Activated naive CD4-positive, alpha-beta T cell treated with anti-CD3 and anti-CD28 coated beads, Interleukin-2, amount 10 ng/mL, durations not matched to agents 7 days and 5 days (primary cell): Measurements from ENCODE around the gene UBASH3B.
A peak's percentile ranks its signal among the peaks of the same experiment; 100 is the strongest.
"Not testable (repeated sequence)": the region's sequence is repeated elsewhere in the genome, so short reads cannot be mapped to it uniquely, and the experiment has no call there.

ENCODE experiments used
- CTCF ChIA-PET: fragments of 350-600 bp; sonication (Branson Sonifier 250); formaldehyde crosslinking; loops from one replicate; lab custom pipeline; 2021; ENCODE audit warnings: antibody characterized with exemption; lab: Charles Lee
- DNase-seq: peaks from one replicate; pipeline ENCODE4 v3.0.0-alpha.2; 2020
- H3K27ac Mint-ChIP-seq: one replicate; pipeline ENCODE4 v1.8.0; 2021; ENCODE audit warnings: mild to moderate bottlenecking, moderate library complexity, mixed read lengths
- H3K27me3 Mint-ChIP-seq: one replicate; pipeline ENCODE4 v1.8.0; 2021; ENCODE audit warnings: mild to moderate bottlenecking, mixed read lengths
- H3K36me3 Mint-ChIP-seq: one replicate; pipeline ENCODE4 v1.8.0; 2021; ENCODE audit warnings: mixed read lengths
- H3K4me1 Mint-ChIP-seq: one replicate; pipeline ENCODE4 v1.8.0; 2021; ENCODE audit warnings: mixed read lengths
- H3K4me3 Mint-ChIP-seq: one replicate; pipeline ENCODE4 v1.8.0; 2021; ENCODE audit warnings: mild to moderate bottlenecking, moderate library complexity, mixed read lengths
- H3K9me3 Mint-ChIP-seq: one replicate; pipeline ENCODE4 v1.8.0; 2021; ENCODE audit warnings: mixed read lengths

UBASH3B gene, protein sequence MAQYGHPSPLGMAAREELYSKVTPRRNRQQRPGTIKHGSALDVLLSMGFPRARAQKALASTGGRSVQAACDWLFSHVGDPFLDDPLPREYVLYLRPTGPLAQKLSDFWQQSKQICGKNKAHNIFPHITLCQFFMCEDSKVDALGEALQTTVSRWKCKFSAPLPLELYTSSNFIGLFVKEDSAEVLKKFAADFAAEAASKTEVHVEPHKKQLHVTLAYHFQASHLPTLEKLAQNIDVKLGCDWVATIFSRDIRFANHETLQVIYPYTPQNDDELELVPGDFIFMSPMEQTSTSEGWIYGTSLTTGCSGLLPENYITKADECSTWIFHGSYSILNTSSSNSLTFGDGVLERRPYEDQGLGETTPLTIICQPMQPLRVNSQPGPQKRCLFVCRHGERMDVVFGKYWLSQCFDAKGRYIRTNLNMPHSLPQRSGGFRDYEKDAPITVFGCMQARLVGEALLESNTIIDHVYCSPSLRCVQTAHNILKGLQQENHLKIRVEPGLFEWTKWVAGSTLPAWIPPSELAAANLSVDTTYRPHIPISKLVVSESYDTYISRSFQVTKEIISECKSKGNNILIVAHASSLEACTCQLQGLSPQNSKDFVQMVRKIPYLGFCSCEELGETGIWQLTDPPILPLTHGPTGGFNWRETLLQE

DNA sequence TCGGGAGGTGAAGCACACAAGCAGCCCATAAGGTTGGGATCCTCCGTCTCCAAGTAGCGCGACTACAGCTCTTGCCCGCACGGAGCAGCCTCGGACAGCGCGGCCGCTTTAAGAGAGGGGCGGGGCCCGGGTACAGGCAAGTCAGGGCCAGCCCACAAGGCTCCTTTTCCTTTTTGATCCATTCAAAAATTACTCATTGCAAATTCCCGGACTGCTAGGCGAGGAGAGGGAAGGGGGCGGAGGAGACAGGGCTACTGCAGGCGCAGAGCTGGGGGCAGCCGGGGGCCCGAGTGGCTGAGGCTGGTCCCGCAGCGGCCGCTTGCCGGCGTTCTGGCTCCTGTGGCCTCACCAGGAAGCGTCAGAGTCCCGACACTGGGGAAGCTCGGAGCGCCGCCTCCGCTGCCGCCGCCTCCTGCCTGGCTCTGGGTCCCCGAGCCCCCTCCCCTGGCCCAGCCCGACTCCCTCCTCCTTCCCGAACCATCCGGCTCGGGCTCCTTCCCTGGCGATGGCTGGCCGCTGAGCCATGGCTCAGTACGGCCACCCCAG lies at the start of gene UBASH3B:
Gene UBASH3B, plus strand, starts transcription at position 196 of the 546 bp plus-strand sequence. Its CDS starts 328 bp downstream, at position 524.
- no peaks in the 10 kb centered on the region for H3K9me3 Mint-ChIP-seq
- peak; percentile 74 for DNase-seq
- peaks cover 23% of the 10 kb centered on the region for H3K4me1 Mint-ChIP-seq
- H3K27me3 Mint-ChIP-seq, result peaks cover 63% of the 10 kb centered on the region
- peaks cover 2% of the 10 kb centered on the region for H3K36me3 Mint-ChIP-seq
- H3K27ac Mint-ChIP-seq, result peak within 1 kb of the TSS; percentile 85
- CTCF ChIA-PET, result interaction anchor here (0.7 to 3.9 kb wide), 19 partner anchors 9 to 198 kb away, joined by 3 to 62 read pairs (median 4); no protein-coding TSS in a partner anchor
- H3K4me3 Mint-ChIP-seq, result peak within 1 kb of the TSS; percentile 92

- H3K9me3 Mint-ChIP-seq, H3K27me3 Mint-ChIP-seq, H3K27ac Mint-ChIP-seq, H3K4me3 Mint-ChIP-seq, H3K36me3 Mint-ChIP-seq, H3K4me1 Mint-ChIP-seq, DNase-seq, CTCF ChIA-PET: not testable (repeated sequence)
These were observed 48.4 kb upstream of the UBASH3B start for GRCh38 chr11:122607162-122607561.

DNA sequence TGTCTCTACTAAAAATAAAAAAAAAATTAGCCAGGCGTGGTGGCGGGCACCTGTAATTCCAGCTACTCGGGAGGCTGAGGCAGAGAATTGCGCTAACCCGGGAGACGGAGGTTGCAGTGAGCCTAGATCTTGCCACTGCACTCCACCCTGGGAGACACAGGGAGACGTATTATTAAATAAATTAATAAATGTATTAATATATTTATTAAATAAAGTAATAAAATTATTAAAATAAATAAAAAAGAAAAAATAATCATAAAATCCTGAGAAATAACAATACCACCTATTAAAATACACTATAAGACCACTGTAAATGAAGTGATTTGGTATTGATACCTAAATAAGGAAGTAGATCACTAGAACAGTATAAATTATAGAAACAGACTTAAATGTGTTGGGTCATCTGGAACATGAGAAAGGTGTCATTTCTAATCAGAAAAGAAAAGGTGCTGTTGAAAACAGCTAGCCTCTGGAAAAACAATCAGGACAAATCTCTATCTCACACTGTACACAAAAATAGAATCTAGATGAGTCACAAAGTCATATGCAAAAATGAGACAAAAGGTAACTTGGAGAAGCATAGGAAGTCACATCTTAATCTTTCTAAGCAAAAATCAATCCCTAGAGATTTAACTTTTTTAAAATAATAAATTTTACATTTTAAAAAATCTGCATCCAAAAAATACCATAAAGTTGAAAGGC lies 43.2 kb upstream of the UBASH3B start:
- Mint-ChIP-seq H3K27ac (no peak overlapping the region), H3K9me3 (no peaks in the 10 kb centered on the region), H3K4me1 (no peaks in the 10 kb centered on the region), H3K36me3 (no peaks in the 10 kb centered on the region), H3K4me3 (no peak overlapping the region), H3K27me3 (peaks cover 9% of the 10 kb centered on the region)
- CTCF ChIA-PET, result interaction anchor here (0.6 to 0.8 kb wide), 3 partner anchors 16 to 419 kb away, joined by 3 to 4 read pairs (median 3); no protein-coding TSS in a partner anchor
- no peak for DNase-seq

DNA sequence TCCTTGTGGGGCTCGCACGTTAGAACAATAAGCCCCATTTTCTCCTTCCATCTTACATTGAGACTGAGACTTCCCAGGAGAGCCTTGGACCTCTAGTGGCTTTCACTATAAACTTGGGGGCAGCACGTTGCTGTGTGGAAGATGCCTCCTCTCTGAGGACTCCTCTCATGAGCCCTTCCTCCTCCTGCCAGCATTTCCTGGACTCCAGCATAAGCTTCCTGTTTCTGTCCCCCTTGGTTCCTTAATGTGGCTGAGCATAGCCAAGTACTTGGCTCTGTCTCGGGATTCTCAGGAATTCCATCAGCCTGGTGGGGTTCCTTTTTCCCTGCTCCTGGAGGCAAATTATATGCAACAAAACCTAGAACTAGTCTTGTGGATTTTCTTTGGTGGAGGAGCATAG lies 38.8 kb upstream of the UBASH3B start:
- Mint-ChIP-seq H3K27me3 (peaks cover 9% of the 10 kb centered on the region), H3K36me3 (no peaks in the 10 kb centered on the region), H3K27ac (no peak overlapping the region), H3K4me1 (no peaks in the 10 kb centered on the region), H3K4me3 (no peak overlapping the region), H3K9me3 (no peaks in the 10 kb centered on the region)
- CTCF ChIA-PET, result no interaction called here
- no peak for DNase-seq

DNA sequence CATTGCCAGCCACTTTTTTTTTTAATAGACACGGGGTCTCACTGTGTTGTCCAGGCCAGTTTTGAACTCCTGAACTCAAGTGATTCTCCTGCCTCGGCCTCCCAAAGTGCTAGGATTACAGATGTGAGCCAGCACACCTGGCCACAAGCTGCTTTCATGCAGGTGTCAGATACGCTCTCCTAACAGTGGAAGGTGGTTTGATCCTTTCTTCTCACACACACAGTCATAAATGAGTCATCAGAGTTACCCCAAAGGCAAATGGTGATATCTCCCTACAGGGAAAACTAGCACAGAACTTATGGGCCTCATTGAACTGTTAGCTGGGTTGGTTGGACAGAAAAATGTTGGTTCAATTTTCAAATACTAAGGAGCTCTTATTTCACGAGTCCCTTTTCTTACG lies 38.2 kb upstream of the UBASH3B start:
- DNase-seq, result no peak
- Mint-ChIP-seq H3K4me1 (no peaks in the 10 kb centered on the region), H3K36me3 (no peaks in the 10 kb centered on the region), H3K27ac (no peak overlapping the region), H3K4me3 (no peak overlapping the region), H3K9me3 (no peaks in the 10 kb centered on the region), H3K27me3 (peaks cover 9% of the 10 kb centered on the region)
- CTCF ChIA-PET, result no interaction called here

GRCh38 chr11:122617926-122618325 lies 37.6 kb upstream of the UBASH3B start:
- H3K4me1 Mint-ChIP-seq, result no peaks in the 10 kb centered on the region
- H3K9me3 Mint-ChIP-seq, result no peaks in the 10 kb centered on the region

GRCh38 chr11:122618927-122619326 lies 36.6 kb upstream of the UBASH3B start:
- Mint-ChIP-seq H3K9me3 (no peaks in the 10 kb centered on the region), H3K4me1 (no peaks in the 10 kb centered on the region), H3K4me3 (no peak overlapping the region), H3K36me3 (no peaks in the 10 kb centered on the region), H3K27ac (no peak overlapping the region), H3K27me3 (peaks cover 9% of the 10 kb centered on the region)
- DNase-seq, result no peak
- CTCF ChIA-PET, result no interaction called here

More at GRCh38 chr11:122617926-122618325, 37.6 kb upstream of the UBASH3B start:
- H3K27me3 Mint-ChIP-seq, result peaks cover 9% of the 10 kb centered on the region
- no peak overlapping the region for H3K4me3 Mint-ChIP-seq
- no peak for DNase-seq
- CTCF ChIA-PET, result no interaction called here
- H3K36me3 Mint-ChIP-seq, result no peaks in the 10 kb centered on the region
- no peak overlapping the region for H3K27ac Mint-ChIP-seq

GRCh38 chr11:122619757-122620156 lies 35.8 kb upstream of the UBASH3B start:
- DNase-seq, result no peak
- Mint-ChIP-seq H3K9me3 (no peaks in the 10 kb centered on the region), H3K36me3 (no peaks in the 10 kb centered on the region), H3K27ac (no peak overlapping the region), H3K27me3 (peaks cover 13% of the 10 kb centered on the region), H3K4me3 (no peak overlapping the region), H3K4me1 (no peaks in the 10 kb centered on the region)
- CTCF ChIA-PET, result no interaction called here

DNA sequence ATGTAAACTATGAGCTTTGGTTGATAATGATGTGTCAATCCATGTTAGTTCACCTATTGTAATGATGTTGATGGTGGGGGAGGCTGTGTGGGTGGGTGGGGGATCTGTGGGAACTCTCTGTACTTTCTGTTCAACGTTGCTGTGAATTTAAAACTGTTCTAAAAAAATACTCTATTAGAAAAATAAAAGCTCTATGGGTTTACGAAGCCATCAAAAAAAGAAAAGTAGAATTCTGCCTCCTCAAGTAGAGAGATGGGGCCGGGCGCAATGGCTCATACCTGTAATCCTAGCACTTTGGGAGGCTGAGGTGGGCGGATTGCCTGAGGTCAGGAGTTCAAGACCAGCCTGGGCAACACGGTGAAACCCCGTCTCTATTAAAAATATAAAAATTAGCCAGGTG lies 30.0 kb upstream of the UBASH3B start:
- not testable (repeated sequence) for H3K4me1 Mint-ChIP-seq, H3K4me3 Mint-ChIP-seq, H3K36me3 Mint-ChIP-seq, DNase-seq, H3K9me3 Mint-ChIP-seq, H3K27ac Mint-ChIP-seq
- CTCF ChIA-PET, result interaction anchor here (1.4 to 5.2 kb wide), 3 partner anchors 131 to 227 kb away, joined by 6 to 93 read pairs (median 38); no protein-coding TSS in a partner anchor
- H3K27me3 Mint-ChIP-seq, result peaks cover 17% of the 10 kb centered on the region

GRCh38 chr11:122625976-122626665 lies 29.4 kb upstream of the UBASH3B start:
- CTCF ChIA-PET, result interaction anchor here (1.4 to 5.2 kb wide), 3 partner anchors 131 to 227 kb away, joined by 6 to 93 read pairs (median 38); no protein-coding TSS in a partner anchor
- Mint-ChIP-seq H3K36me3 (no peaks in the 10 kb centered on the region), H3K27me3 (peaks cover 18% of the 10 kb centered on the region), H3K4me3 (no peak overlapping the region), H3K4me1 (peaks cover 2% of the 10 kb centered on the region), H3K27ac (no peak overlapping the region), H3K9me3 (no peaks in the 10 kb centered on the region)
- DNase-seq, result no peak

DNA sequence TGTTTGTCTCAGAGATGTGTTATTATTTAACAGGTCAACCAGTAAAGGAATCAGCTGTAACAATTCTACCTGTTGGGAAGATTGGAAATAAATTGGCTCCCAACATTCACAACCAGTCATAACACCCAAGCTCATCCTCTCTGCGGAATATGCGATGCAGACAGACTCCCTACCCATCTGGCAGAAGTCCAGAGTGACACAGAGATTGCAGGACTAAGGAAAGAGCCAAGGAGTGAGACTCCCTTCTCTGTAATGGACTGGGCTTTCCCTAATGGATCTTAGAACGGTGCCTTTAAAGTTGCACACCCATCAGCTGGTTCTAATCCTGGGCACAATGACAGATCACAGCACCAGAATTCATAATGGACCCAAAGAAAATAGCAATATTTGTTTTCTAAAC lies 27.8 kb upstream of the UBASH3B start:
- CTCF ChIA-PET, result interaction anchor here (1.0 to 5.2 kb wide), 14 partner anchors 11 to 233 kb away, joined by 3 to 93 read pairs (median 8); no protein-coding TSS in a partner anchor

DNA sequence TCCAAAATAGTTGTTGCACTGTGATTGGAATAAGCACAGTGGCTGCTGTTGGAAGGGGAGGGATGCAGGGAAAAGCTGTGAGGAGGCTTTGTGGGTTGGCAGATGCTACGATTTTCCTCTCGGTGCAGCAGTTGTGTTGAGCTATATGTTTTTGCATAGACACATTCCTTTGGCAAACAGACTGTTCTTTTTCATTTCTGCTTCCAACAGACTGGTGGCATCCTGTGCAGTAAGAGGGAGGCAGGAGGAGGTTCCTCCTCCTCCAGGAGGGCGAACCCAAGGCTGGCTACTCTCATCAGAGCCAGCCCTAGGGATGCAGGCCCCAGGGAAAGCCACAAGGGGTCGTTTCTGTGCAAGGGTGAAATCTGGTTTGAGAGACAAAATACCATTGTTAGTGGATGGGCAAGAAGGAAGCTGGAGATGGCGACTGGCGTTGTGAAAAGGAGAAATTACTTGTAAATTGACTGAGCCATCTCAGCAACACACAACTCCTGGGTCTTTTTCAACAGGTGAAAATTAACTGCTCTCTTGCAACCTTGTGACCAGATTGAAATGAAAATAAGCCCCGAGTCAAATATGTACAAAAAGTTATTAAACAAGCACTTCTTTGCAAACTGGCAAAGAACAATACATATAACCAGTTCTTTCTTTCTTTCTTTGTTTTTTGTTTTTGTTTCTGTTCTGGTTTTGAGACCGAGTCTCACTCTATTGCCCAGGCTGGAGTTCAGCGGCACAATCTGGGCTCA lies 26.5 kb upstream of the UBASH3B start:
- DNase-seq, result peak; percentile 77
- H3K4me3 Mint-ChIP-seq, result no peak overlapping the region
- peaks cover 20% of the 10 kb centered on the region for H3K27me3 Mint-ChIP-seq
- CTCF ChIA-PET, result interaction anchor here (0.7 to 5.2 kb wide), 17 partner anchors 9 to 392 kb away, joined by 3 to 93 read pairs (median 6); no protein-coding TSS in a partner anchor
- peaks cover 13% of the 10 kb centered on the region for H3K4me1 Mint-ChIP-seq
- H3K9me3 Mint-ChIP-seq, result no peaks in the 10 kb centered on the region
- H3K27ac Mint-ChIP-seq, result no peak overlapping the region
- H3K36me3 Mint-ChIP-seq, result no peaks in the 10 kb centered on the region

More for the DNA sequence above, 27.8 kb upstream of the UBASH3B start:
- H3K4me1 Mint-ChIP-seq, result peaks cover 11% of the 10 kb centered on the region
- DNase-seq, result no peak
- H3K36me3 Mint-ChIP-seq, result no peaks in the 10 kb centered on the region
- H3K4me3 Mint-ChIP-seq, result no peak overlapping the region
- H3K27ac Mint-ChIP-seq, result no peak overlapping the region
- no peaks in the 10 kb centered on the region for H3K9me3 Mint-ChIP-seq
- peaks cover 20% of the 10 kb centered on the region for H3K27me3 Mint-ChIP-seq
